IMR-90 (cell line): ENCODE results near the gene APBB3. TPM values are rescaled to one million over a fixed set of nuclear protein-coding genes. Genes with fewer than 3 reads are reported as not detected.

Experiments
- ATAC-seq: fragments of 200-7000 bp; cut with Tn5 transposase; 2 replicates; pipeline ENCODE4 v1.9.1; 2020; ENCODE audit warnings: low read depth, mild to moderate bottlenecking, moderate library complexity
- BruUV-seq: library from RNA; stranded (reverse); fragments of 400-500 nt; replicated peaks from 2 replicates; lab custom pipeline; 2021; lab: Mats Ljungman, UMichigan
- CTCF ChIA-PET: fragments of 300-600 bp; formaldehyde crosslinking; extraction: SDS; loops from one replicate; lab custom pipeline; 2021; ENCODE audit warnings: antibody characterized with exemption; lab: Yijun Ruan, JAX
- POLR2A ChIA-PET: fragments of 300-600 bp; sonication (Branson Sonifier 250); formaldehyde crosslinking; loops from one replicate; lab custom pipeline; 2022; ENCODE audit warnings: antibody characterized with exemption; ENCODE audit not compliant: unreplicated experiment; lab: Charles Lee
- DNase-seq: peaks from one replicate; pipeline ENCODE4 v3.0.0; 2013
- H2AFZ ChIP-seq: replicated peaks from 2 replicates; pipeline ENCODE3; 2013; ENCODE audit warnings: low read length, mild to moderate bottlenecking; ENCODE audit not compliant: poor library complexity
- H2AK5ac ChIP-seq: 2 replicates; pipeline ENCODE4 v1.6.1; 2013; ENCODE audit warnings: low read depth, low read length, inconsistent platforms
- H2AK9ac ChIP-seq: replicated peaks from 2 replicates; pipeline ENCODE3; 2013; ENCODE audit warnings: mild to moderate bottlenecking, low read depth, low read length, moderate library complexity; ENCODE audit not compliant: poor library complexity
- H2BK120ac ChIP-seq: 2 replicates; pipeline ENCODE4 v1.6.1; 2013; ENCODE audit warnings: low read depth, low read length, inconsistent platforms
- H2BK15ac ChIP-seq: 3 replicates; pipeline ENCODE4 v1.6.1; 2013; ENCODE audit warnings: low read depth, low read length, inconsistent platforms
- H2BK20ac ChIP-seq: 2 replicates; pipeline ENCODE4 v1.6.1; 2013; ENCODE audit warnings: low read depth, mild to moderate bottlenecking, inconsistent platforms, low read length, moderate library complexity
- H2BK5ac ChIP-seq: 2 replicates; pipeline ENCODE4 v1.6.1; 2013; ENCODE audit warnings: mild to moderate bottlenecking, low read depth, low read length, inconsistent platforms; ENCODE audit not compliant: poor library complexity, severe bottlenecking
- H3K14ac ChIP-seq: replicated peaks from 2 replicates; pipeline ENCODE4 v1.6.1; 2013; ENCODE audit warnings: low read depth, low read length, inconsistent platforms
- H3K18ac ChIP-seq: 2 replicates; pipeline ENCODE4 v1.6.1; 2013; ENCODE audit warnings: low read depth, low read length, control low read depth
- H3K23ac ChIP-seq: 2 replicates; pipeline ENCODE4 v1.6.1; 2013; ENCODE audit warnings: low read depth, low read length, inconsistent platforms
- H3K27ac ChIP-seq: 2 replicates; pipeline ENCODE4 v1.5.1; 2013; ENCODE audit warnings: mild to moderate bottlenecking, control low read depth, low read length; ENCODE audit not compliant: insufficient read depth
- H3K27me3 ChIP-seq: 2 replicates; pipeline ENCODE4 v1.6.1; 2013; ENCODE audit warnings: low read length; ENCODE audit not compliant: control insufficient read depth, insufficient read depth
- H3K36me3 ChIP-seq: 2 replicates; pipeline ENCODE4 v1.6.1; 2013; ENCODE audit warnings: low read length, mixed read lengths; ENCODE audit not compliant: control insufficient read depth, insufficient read depth
- H3K4ac ChIP-seq: 2 replicates; pipeline ENCODE4 v1.6.1; 2013; ENCODE audit warnings: low read depth, low read length, inconsistent platforms
- H3K4me1 ChIP-seq: 2 replicates; pipeline ENCODE4 v1.6.1; 2013; ENCODE audit warnings: low read length, mixed read lengths; ENCODE audit not compliant: control insufficient read depth, insufficient read depth
- H3K4me2 ChIP-seq: 2 replicates; pipeline ENCODE4 v1.6.1; 2013; ENCODE audit warnings: low read depth, mild to moderate bottlenecking, control low read depth, low read length, moderate library complexity
- H3K4me3 ChIP-seq: 2 replicates; pipeline ENCODE4 v1.5.1; 2013; ENCODE audit warnings: low read depth, mild to moderate bottlenecking, control low read depth, low read length, moderate library complexity; ENCODE audit not compliant: insufficient read depth
- H3K56ac ChIP-seq: 2 replicates; pipeline ENCODE4 v1.6.1; 2013; ENCODE audit warnings: low read length, inconsistent platforms; ENCODE audit not compliant: insufficient read depth; ENCODE audit errors: extremely low read depth
- H3K79me1 ChIP-seq, 2 experiments: 2 replicates each; pipeline ENCODE4 v1.6.1; 2013; ENCODE audit warnings: low read length in 2 of 2, inconsistent platforms in 1 of 2, low read depth in 1 of 2
- H3K9ac ChIP-seq: 2 replicates; pipeline ENCODE4 v1.6.1; 2013; ENCODE audit warnings: low read depth, low read length, control low read depth
- H3K9me1 ChIP-seq: 2 replicates; pipeline ENCODE4 v1.6.1; 2013; ENCODE audit warnings: low read length, inconsistent platforms; ENCODE audit not compliant: insufficient read depth
- H3K9me3 ChIP-seq: 2 replicates; pipeline ENCODE4 v1.6.1; 2013; ENCODE audit warnings: low read length; ENCODE audit not compliant: control insufficient read depth, insufficient read depth
- H4K20me1 ChIP-seq: 2 replicates; pipeline ENCODE4 v1.6.1; 2013; ENCODE audit warnings: low read length, inconsistent platforms; ENCODE audit not compliant: insufficient read depth
- H4K5ac ChIP-seq: 2 replicates; pipeline ENCODE4 v1.6.1; 2013; ENCODE audit warnings: mild to moderate bottlenecking, low read depth, low read length, control low read depth
- H4K8ac ChIP-seq, 2 experiments: 2 replicates each; pipeline ENCODE4 v1.6.1; 2013; ENCODE audit warnings: low read depth in 2 of 2, low read length in 2 of 2, control low read depth in 1 of 2, inconsistent platforms in 1 of 2
- H4K91ac ChIP-seq: 2 replicates; pipeline ENCODE4 v1.6.1; 2013; ENCODE audit warnings: low read depth, low read length, inconsistent platforms; ENCODE audit not compliant: insufficient read depth
- POLR2A ChIP-seq: IDR thresholded peaks from 2 replicates; pipeline ENCODE4 v1.6.1; 2012; ENCODE audit warnings: mild to moderate bottlenecking, low read depth, low read length
- RFX5 ChIP-seq: IDR thresholded peaks from 2 replicates; pipeline ENCODE4 v1.8.0; 2012; ENCODE audit warnings: low read depth, mild to moderate bottlenecking, low read length, moderate library complexity
- WGBS, 2 experiments: methylation state at CpG; one replicate each; pipeline versions ENCODE4 v1.1.5 to v1.1.7; 2013; ENCODE audit warnings: missing lambda C conversion rate in 2 of 2; ENCODE audit not compliant: insufficient read length in 1 of 2; ENCODE audit errors: extremely low coverage in 2 of 2; 5-methylcytosine and 5-hydroxymethylcytosine counted together
- dilution Hi-C: fragments of 300-500 bp; cut with HindIII; formaldehyde crosslinking; loops from one replicate; pipeline ENCODE4 v1.14.3; 2018; ENCODE audit warnings: low sequenced_read_pairs; ENCODE audit not compliant: unreplicated experiment
- in situ Hi-C: fragments of 300-500 bp; cut with MboI; formaldehyde crosslinking; loops from 3 replicates; pipeline ENCODE4 v1.14.3; 2019; ENCODE audit warnings: low sequenced_read_pairs, inconsistent platforms, mixed read lengths
- intact Hi-C: fragments of 100-400 bp; cut with micrococcal nuclease; formaldehyde crosslinking; loops from 2 replicates; pipeline ENCODE4 v1.10.0; 2022
- polyA plus RNA-seq, 3 experiments: library from polyadenylated mRNA; depleted of rRNA; stranded (reverse); fragments of >200 nt; gene quantifications; 2 replicates each; pipeline ENCODE4 v1.2.3, GENCODE V29; 2012; ENCODE audit warnings: low replicate concordance in 1 of 3
- total RNA-seq: library from RNA; depleted of rRNA; stranded (reverse); fragments of >200 nt; gene quantifications from 2 replicates; pipeline ENCODE4 v1.2.3, GENCODE V29; 2012

Gene APBB3
- total and polyA plus RNA-seq, 2 of the 4 experiments (the other 2 are of a cell fraction), result 6.6 to 23.8 TPM

DNA sequence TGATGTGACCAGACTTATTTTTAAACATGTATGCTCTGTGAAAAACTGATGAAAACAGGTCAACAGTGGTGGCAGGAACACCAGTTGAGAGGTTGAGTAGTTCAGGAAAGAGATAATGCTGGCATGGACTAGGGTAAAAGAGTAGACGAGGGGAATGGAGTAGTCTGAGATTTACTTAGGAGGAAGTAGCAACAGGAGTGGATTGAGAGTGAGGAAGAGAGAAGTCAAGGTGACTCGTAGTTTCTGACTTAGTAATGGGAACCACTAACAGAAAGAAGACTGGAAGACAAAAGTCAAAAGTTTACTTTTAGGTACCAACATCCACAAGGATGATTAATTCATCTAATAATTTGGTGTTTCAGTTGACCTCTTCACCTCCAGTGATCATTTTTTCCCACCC lies 10.7 kb downstream of the APBB3 start:
- ChIA-PET CTCF (interaction anchor here (0.9 kb wide), 1 partner anchor 17 kb away, joined by 11 read pairs; no protein-coding TSS in a partner anchor), POLR2A (no interaction called here)
- no peak overlapping the region for H2BK5ac ChIP-seq
- peaks cover 9% of the 10 kb centered on the region for H3K9me1 ChIP-seq
- intact Hi-C loops (no loop called here), dilution Hi-C loops (no loop called here), in situ Hi-C loops (no loop called here)
- TF ChIP-seq POLR2A (no peak), RFX5 (no peak)
- H4K20me1 ChIP-seq, result peaks cover 32% of the 10 kb centered on the region
- no peak overlapping the region for H4K5ac ChIP-seq
- H3K36me3 ChIP-seq, result peaks cover 32% of the 10 kb centered on the region
- no peak overlapping the region for H3K4me2 ChIP-seq
- H2AK9ac ChIP-seq, result no peak overlapping the region
- no peak overlapping the region for H2AK5ac ChIP-seq
- H3K23ac ChIP-seq, result peak overlapping the region; percentile 41
- no peak overlapping the region for H3K4ac ChIP-seq
- DNase-seq, result peak; percentile 40
- peaks cover 16% of the 10 kb centered on the region for H3K4me1 ChIP-seq
- no peak for ATAC-seq
- BruUV-seq, result no TSS peak
- no peak overlapping the region for H3K14ac ChIP-seq
- H4K91ac ChIP-seq, result no peak overlapping the region
- H3K18ac ChIP-seq, result no peak overlapping the region
- no peak overlapping the region for H3K9ac ChIP-seq
- H3K79me1 ChIP-seq, result peaks cover 24 to 81% of the 10 kb centered on the region in 2 experiments
- H4K8ac ChIP-seq, result no peak overlapping the region
- H3K56ac ChIP-seq, result no peak overlapping the region
- no peak overlapping the region for H3K4me3 ChIP-seq
- 71% methylated on average over 1 of the region's 2 CpGs; no CpG with 5 or more reads in 1 of the 2 experiments for WGBS, 2 experiments
- no peak overlapping the region for H2BK20ac ChIP-seq
- no peak overlapping the region for H2BK15ac ChIP-seq
- no peaks in the 10 kb centered on the region for H3K9me3 ChIP-seq
- H2AFZ ChIP-seq, result no peak overlapping the region
- H3K27ac ChIP-seq, result no peak overlapping the region
- no peak overlapping the region for H2BK120ac ChIP-seq
- no peaks in the 10 kb centered on the region for H3K27me3 ChIP-seq
